Measurements from ENCODE around the gene NECTIN1. TPM values are rescaled to one million over a fixed set of nuclear protein-coding genes. Genes with fewer than 3 reads are reported as not detected.

Gene NECTIN1
- total RNA-seq, 2 donors from 2014 or later, result 4.0 to 4.4 TPM

GRCh38 chr11:119727523-119728151, 1.4 kb downstream of the NECTIN1 start:
- Histone ChIP-seq H3K36me3 (no peaks in the 10 kb centered on the region), H3K4me1 (peaks cover 0 to 34% of the 10 kb centered on the region in 2 donors), H3K4me3 (peak overlapping the region; percentile 54 to 88), H3K27me3 (no peaks in the 10 kb centered on the region), H3K27ac (peak overlapping the region in 1 of 2 donors; percentile 88), H3K9me3 (no peaks in the 10 kb centered on the region)
- TF ChIP-seq CTCF (IDR thresholded peaks at IDR 0.05), result peak in 1 of 2 donors; percentile 54
- DNase-seq (ENCODE audit: low spot score), result no peak

- Histone ChIP-seq H3K36me3 (no peaks in the 10 kb centered on the region), H3K27me3 (no peaks in the 10 kb centered on the region), H3K4me1 (peaks cover 0 to 34% of the 10 kb centered on the region in 2 donors), H3K27ac (peak overlapping the region in 1 of 2 donors; percentile 88), H3K4me3 (peak overlapping the region; percentile 54 to 88), H3K9me3 (no peaks in the 10 kb centered on the region)
- no peak for TF ChIP-seq CTCF (IDR thresholded peaks at IDR 0.05)
- DNase-seq (ENCODE audit: low spot score), result no peak
Observed at GRCh38 chr11:119726585-119727522, 2.1 kb downstream of the NECTIN1 start.

GRCh38 chr11:119726150-119726553, 2.8 kb downstream of the NECTIN1 start:
- no peak overlapping the region for H3K4me3 ChIP-seq
- H3K9me3 ChIP-seq, result no peaks in the 10 kb centered on the region
- no peaks in the 10 kb centered on the region for H3K27me3 ChIP-seq
- no peak overlapping the region for H3K27ac ChIP-seq
- no peaks in the 10 kb centered on the region for H3K36me3 ChIP-seq
- no peak for DNase-seq (ENCODE audit: low spot score)
- peaks cover 0 to 34% of the 10 kb centered on the region in 2 donors for H3K4me1 ChIP-seq
- no peak for TF ChIP-seq CTCF (IDR thresholded peaks at IDR 0.05)

GRCh38 chr11:119724956-119725355, 4.0 kb downstream of the NECTIN1 start:
- no peaks in the 10 kb centered on the region for H3K9me3 ChIP-seq
- DNase-seq (ENCODE audit: low spot score), result no peak
- no peaks in the 10 kb centered on the region for H3K27me3 ChIP-seq
- TF ChIP-seq CTCF (IDR thresholded peaks at IDR 0.05), result no peak
- no peaks in the 10 kb centered on the region for H3K36me3 ChIP-seq
- H3K4me3 ChIP-seq, result no peak overlapping the region
- H3K4me1 ChIP-seq, result peaks cover 0 to 29% of the 10 kb centered on the region in 2 donors
- H3K27ac ChIP-seq, result no peak overlapping the region

- no peak for TF ChIP-seq CTCF (IDR thresholded peaks at IDR 0.05)
- no peak overlapping the region for H3K4me3 ChIP-seq
- H3K36me3 ChIP-seq, result no peaks in the 10 kb centered on the region
- DNase-seq (ENCODE audit: low spot score), result no peak
- no peaks in the 10 kb centered on the region for H3K27me3 ChIP-seq
- H3K9me3 ChIP-seq, result no peaks in the 10 kb centered on the region
- H3K4me1 ChIP-seq, result peaks cover 0 to 23% of the 10 kb centered on the region in 2 donors
- H3K27ac ChIP-seq, result no peak overlapping the region
Observed at GRCh38 chr11:119723952-119724325, 5.1 kb downstream of the NECTIN1 start.

Data from right atrium auricular region (tissue), 2 donors.